Measurements from ENCODE around the gene OR10AD1. TPM values are rescaled to one million over a fixed set of nuclear protein-coding genes. Genes with fewer than 3 reads are reported as not detected.

The OR10AD1 gene
- total RNA-seq, 4 donors from 2014 or later: not detected

- TF ChIP-seq CTCF (IDR thresholded peaks at IDR 0.05) (no peak), POLR2A (IDR thresholded peaks at IDR 0.05) (no peak), EP300 (IDR thresholded peaks at IDR 0.05) (no peak)
- H3K4me3 ChIP-seq: no peak overlapping the region
- WGBS, 2 donors: 86 to 100% methylated on average over 1 of the region's 1 CpG
Measured at GRCh38 chr12:48180424-48180823, 22.7 kb downstream of the OR10AD1 start.

GRCh38 chr12:48179466-48179865 lies 23.6 kb downstream of the OR10AD1 start:
- WGBS, 2 donors: 83 to 85% methylated on average over 1 of the region's 1 CpG
- Histone ChIP-seq H3K4me1 (peaks cover 0 to 24% (median 4%) of the 10 kb centered on the region in 4 donors), H3K36me3 (no peaks in the 10 kb centered on the region), H3K27me3 (peaks cover 0 to 31% of the 10 kb centered on the region in 2 donors), H3K9me3 (no peaks in the 10 kb centered on the region), H3K27ac (no peak overlapping the region), H3K4me3 (no peak overlapping the region)
- TF ChIP-seq EP300 (IDR thresholded peaks at IDR 0.05) (no peak), POLR2A (IDR thresholded peaks at IDR 0.05) (no peak)
- DNase-seq (ENCODE audit: low spot score in 2 of 2): no peak

More at GRCh38 chr12:48180424-48180823, 22.7 kb downstream of the OR10AD1 start:
- H3K27me3 ChIP-seq: peaks cover 0 to 36% of the 10 kb centered on the region in 2 donors
- H3K36me3 ChIP-seq: no peaks in the 10 kb centered on the region
- no peaks in the 10 kb centered on the region for H3K9me3 ChIP-seq
- no peak for DNase-seq (ENCODE audit: low spot score in 2 of 2)
- H3K4me1 ChIP-seq: peaks cover 0 to 33% (median 4%) of the 10 kb centered on the region in 4 donors
- no peak overlapping the region for H3K27ac ChIP-seq

GRCh38 chr12:48177982-48178381 lies 25.1 kb downstream of the OR10AD1 start:
- Histone ChIP-seq H3K4me1 (peaks cover 0 to 13% (median 0%) of the 10 kb centered on the region in 4 donors), H3K4me3 (no peak overlapping the region), H3K9me3 (no peaks in the 10 kb centered on the region), H3K27me3 (peaks cover 0 to 17% of the 10 kb centered on the region in 2 donors), H3K27ac (no peak overlapping the region), H3K36me3 (no peaks in the 10 kb centered on the region)
- no peak for TF ChIP-seq EP300 (IDR thresholded peaks at IDR 0.05)
- no peak for TF ChIP-seq POLR2A (IDR thresholded peaks at IDR 0.05)
- no peak for TF ChIP-seq CTCF (IDR thresholded peaks at IDR 0.05)
- 51 to 70% methylated on average over 4 of the region's 4 CpGs for WGBS, 2 donors
- no peak for DNase-seq (ENCODE audit: low spot score in 2 of 2)

DNA sequence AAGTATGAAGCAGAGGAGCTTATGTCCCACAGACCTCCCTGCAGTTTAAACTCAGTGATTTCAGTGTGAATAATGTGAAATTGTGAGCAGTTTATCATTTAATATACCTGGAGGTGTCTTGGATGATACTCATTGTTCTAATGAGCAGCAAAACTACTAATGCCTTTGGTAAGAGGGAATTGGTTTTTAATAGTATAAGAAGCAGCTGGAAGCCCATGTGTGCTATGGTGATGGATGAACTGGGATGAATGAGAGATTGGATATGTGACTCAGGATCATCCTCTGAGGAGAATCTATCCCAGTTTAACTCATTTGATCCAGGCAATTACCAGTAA lies 26.7 kb downstream of the OR10AD1 start:
- no peaks in the 10 kb centered on the region for H3K9me3 ChIP-seq
- peaks cover 0 to 7% of the 10 kb centered on the region in 2 donors for H3K27me3 ChIP-seq
- TF ChIP-seq CTCF (IDR thresholded peaks at IDR 0.05): no peak
- no peak for TF ChIP-seq EP300 (IDR thresholded peaks at IDR 0.05)
- no peak for DNase-seq (ENCODE audit: low spot score in 2 of 2)
- H3K36me3 ChIP-seq: no peaks in the 10 kb centered on the region
- peaks cover 0 to 4% (median 0%) of the 10 kb centered on the region in 4 donors for H3K4me1 ChIP-seq
- H3K4me3 ChIP-seq: no peak overlapping the region
- H3K27ac ChIP-seq: no peak overlapping the region

- H3K27me3 ChIP-seq: peaks cover 0 to 7% of the 10 kb centered on the region in 2 donors
- TF ChIP-seq EP300 (IDR thresholded peaks at IDR 0.05) (no peak), CTCF (IDR thresholded peaks at IDR 0.05) (no peak), POLR2A (IDR thresholded peaks at IDR 0.05) (no peak)
- H3K27ac ChIP-seq: no peak overlapping the region
- H3K9me3 ChIP-seq: no peaks in the 10 kb centered on the region
- peaks cover 0 to 4% (median 0%) of the 10 kb centered on the region in 4 donors for H3K4me1 ChIP-seq
- H3K4me3 ChIP-seq: no peak overlapping the region
- WGBS, 2 donors: 54 to 57% methylated on average over 3 of the region's 3 CpGs
- no peaks in the 10 kb centered on the region for H3K36me3 ChIP-seq
- DNase-seq (ENCODE audit: low spot score in 2 of 2): no peak
Measured at GRCh38 chr12:48175613-48176416, 27.3 kb downstream of the OR10AD1 start.

Measured in tibial nerve (tissue), 4 donors.